Neural progenitor cell (in vitro differentiated cells): ENCODE measurements around the gene DSE.

Source experiments
- EZH2 ChIP-seq: fragments of 200-600 bp; sonication (generic); IDR thresholded peaks from 2 replicates; pipeline ENCODE4 v1.6.1; 2017; ENCODE audit warnings: antibody characterized with exemption, mild to moderate bottlenecking, moderate library complexity
- EZH2phosphoT487 ChIP-seq: fragments of 200-600 bp; sonication (generic); IDR thresholded peaks from 2 replicates; pipeline ENCODE4 v1.6.1; 2017; ENCODE audit warnings: antibody characterized with exemption
- TF ChIP-seq, protein P1 (sequence below): fragments of 200-600 bp; sonication (generic); IDR thresholded peaks from 2 replicates; pipeline ENCODE4 v1.5.1; 2017; ENCODE audit warnings: antibody characterized with exemption, mild to moderate bottlenecking

DNA sequence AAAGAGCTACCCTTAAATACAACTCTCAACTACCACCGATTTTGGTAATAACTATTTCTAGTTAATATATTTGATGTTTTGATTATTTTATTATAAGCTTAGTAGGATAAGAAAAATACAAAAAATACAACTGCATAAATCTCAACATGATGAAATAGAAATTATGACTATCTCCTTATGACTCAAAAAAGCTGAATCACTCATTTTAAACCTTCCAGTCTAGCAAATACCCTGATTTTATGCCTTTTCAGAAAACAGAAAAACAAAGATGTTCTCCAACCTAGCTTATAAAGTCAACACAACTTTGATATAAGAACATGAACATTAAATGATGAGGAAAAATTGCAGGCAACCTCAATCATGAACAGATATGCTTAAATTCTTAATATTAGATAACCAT, 40.2 kb upstream of the DSE start:
- TF ChIP-seq, protein P1, sequence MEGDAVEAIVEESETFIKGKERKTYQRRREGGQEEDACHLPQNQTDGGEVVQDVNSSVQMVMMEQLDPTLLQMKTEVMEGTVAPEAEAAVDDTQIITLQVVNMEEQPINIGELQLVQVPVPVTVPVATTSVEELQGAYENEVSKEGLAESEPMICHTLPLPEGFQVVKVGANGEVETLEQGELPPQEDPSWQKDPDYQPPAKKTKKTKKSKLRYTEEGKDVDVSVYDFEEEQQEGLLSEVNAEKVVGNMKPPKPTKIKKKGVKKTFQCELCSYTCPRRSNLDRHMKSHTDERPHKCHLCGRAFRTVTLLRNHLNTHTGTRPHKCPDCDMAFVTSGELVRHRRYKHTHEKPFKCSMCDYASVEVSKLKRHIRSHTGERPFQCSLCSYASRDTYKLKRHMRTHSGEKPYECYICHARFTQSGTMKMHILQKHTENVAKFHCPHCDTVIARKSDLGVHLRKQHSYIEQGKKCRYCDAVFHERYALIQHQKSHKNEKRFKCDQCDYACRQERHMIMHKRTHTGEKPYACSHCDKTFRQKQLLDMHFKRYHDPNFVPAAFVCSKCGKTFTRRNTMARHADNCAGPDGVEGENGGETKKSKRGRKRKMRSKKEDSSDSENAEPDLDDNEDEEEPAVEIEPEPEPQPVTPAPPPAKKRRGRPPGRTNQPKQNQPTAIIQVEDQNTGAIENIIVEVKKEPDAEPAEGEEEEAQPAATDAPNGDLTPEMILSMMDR: no peak
- no peak for TF ChIP-seq EZH2phosphoT487
- TF ChIP-seq EZH2: no peak
